NCI-H1048 (cell line): ENCODE results near the gene RASGRF1.

Source experiments
- DNase-seq: peaks from one replicate; lab custom pipeline; 2025; lab: John Stamatoyannopoulos, UW

Gene RASGRF1

DNA sequence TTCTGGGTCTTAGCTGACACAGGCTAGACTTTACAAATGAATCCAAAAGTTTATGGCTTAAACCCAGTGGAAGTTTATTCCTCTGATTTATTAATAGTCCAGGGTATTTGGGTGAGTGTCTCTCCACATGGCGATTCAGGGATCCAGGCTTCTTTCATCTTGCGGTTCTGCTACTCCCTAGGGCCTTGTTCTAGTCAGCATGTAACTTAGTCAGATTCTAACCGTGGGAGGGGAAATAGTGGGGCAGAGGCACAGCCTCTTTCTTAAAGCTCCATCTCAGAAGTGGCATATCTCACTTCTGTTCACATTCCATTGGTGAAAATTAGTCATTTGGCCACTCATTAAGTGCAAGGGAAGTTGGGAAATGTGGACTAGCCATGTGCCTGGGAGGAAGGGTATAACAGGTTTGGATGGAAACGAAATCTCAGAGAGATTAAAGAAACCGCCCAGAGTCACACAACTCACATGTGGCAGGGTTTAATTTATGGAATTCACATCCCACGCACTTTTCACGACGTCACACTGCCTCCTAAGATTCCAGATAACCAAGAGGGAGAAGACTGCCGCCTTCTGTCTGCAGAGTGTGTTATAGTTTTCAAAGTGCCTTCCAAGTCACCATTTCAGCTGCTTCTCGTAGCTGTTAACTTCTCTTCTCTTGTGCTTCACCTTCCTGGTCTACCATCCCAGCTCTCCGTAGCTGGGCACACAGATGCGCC lies 11.4 kb upstream of the RASGRF1 start:
- DNase-seq = no peak

DNA sequence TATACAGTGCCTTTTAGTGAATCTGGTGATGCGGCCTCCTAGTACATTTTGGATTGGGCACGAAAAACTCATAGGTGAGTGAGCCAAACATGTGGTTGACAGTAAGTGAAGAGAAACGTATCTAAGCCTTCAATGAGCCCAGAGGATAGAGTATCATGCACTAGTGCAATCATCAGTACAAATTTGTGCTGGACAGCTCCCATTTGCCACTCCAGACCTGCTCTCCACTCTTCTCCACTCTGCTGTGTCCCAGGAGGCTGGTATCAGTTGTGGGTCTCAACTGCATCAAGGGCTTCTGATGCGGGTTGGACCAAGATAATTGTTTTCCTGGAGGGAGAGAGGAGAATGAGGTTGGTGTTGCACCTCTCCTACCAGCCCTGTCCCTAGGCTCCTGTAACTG lies 9.1 kb upstream of the RASGRF1 start:
- DNase-seq = no peak

DNA sequence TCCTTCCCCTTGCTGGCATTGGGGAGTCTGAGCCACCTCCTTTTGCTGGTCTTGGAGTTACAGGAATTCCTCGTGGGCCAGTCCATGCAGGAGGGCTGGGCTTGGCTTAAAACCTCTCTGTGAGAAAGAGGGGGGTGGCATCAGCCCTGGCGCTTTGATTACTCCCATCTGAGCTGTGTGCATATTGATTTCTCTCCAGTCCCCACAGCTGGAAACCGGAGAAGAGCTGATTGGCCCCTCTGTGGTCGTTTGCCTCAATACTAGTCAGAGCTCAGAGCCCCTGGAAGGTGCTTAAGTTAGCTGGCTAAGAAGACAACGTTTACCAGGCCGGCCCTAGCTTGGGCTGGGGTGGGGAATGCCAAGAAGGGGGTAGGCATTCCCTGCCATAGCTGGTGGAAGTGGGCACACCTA lies 4.0 kb upstream of the RASGRF1 start:
- no peak for DNase-seq

DNA sequence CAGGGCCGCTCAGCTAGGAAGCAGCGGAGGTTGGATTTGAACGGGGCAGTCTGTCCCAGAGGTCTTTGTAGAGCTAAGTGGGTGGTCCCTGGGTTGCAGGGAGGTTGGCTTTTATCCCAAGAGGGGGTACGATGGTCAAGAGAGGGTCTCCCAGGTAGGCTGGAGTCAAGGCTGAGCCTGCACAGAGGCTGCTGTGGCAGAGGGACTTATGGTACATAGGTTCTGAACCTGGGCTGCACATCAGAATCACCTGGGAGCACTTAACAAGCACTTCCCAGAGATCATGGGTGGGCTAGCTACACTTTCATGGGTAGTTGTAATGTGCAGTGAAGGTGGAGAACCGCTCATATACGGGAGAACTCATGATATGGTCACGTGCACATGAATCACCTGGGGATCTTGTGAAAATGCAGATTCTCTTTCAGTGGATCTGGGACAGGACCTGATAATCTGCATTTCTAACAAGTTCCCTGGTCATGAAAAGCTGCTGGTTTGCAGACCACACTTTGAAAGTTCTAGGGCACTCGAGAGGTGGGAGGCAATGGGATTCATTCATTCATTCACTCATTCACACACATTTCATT lies 2.9 kb upstream of the RASGRF1 start:
- DNase-seq = no peak

DNA sequence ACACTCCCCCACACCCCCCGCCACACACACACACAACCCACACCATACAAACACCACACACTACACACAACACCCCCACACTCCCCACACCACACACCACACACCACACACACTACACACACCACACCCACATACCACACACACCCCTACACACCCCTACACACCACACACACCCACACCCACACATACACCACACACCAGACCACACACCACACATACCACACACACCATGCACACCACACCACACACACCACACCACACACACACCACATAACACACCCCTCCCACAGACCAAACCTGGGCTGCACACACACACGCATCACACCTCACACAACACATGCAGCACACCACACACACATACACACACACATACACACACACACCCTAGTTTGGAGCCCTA lies 1.8 kb upstream of the RASGRF1 start:
- no peak for DNase-seq

DNA sequence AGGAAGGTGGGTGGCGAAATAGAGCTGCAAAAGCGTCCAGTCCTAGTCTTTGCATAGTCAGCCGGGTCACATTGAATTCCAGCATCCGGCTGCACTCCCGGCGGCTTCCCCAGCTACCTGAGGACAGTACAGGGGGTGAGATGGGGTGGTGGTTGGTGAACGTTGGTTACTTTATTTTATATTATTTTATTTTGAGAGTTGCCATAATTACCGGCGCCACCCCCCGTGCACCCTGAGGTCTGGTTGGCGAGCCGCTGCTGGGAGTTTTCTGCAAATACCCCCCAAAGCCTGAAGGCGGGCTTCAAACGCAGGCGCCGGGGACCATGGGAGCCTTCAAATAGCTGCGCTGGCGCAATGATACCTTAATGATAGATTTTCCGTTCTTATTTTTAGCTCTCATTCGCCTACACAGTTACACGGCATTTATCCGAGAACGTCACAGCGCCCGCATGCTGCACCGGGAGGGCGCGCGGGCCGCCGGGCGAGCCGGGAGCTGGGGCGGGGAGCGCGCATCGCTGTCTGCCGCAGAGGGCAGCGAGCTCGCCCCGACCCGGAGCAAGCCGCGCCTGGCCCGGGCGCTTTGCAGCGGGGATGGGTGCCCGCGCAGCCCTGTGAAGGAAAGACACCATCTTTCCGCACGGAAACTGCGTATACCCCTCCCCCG lies 756 bp upstream of the RASGRF1 start:
- no peak for DNase-seq

DNA sequence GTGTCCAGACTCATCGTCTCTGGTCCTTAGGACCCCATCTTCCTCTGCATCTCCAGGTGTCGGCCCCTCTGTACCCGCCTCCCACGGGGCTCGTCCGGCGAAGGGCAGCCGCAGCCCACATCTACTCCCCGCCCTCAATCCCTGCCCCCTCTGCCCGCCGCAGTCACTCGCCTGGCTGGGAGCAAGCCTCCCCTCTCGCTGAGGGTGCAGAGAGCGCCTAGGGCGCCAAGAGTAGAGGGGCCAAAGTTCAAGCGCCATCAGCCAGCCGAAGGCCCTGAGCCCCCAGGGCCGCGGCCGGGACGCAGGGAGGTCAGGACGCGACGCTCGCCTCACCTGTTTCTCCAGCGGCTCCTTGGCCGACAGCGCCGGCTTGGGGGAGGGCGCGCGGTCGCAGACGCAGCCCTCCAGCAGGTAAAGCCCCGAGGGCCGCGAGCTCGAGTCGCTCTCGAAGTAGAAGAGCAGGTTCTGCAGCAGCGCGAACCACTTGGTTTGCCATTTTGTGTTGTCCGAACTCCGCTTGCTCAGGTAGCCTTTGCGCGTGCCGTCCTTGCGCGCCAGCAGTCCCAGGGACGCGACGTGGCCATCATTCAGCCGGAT lies 592 bp downstream of the RASGRF1 start:
- no peak for DNase-seq

DNA sequence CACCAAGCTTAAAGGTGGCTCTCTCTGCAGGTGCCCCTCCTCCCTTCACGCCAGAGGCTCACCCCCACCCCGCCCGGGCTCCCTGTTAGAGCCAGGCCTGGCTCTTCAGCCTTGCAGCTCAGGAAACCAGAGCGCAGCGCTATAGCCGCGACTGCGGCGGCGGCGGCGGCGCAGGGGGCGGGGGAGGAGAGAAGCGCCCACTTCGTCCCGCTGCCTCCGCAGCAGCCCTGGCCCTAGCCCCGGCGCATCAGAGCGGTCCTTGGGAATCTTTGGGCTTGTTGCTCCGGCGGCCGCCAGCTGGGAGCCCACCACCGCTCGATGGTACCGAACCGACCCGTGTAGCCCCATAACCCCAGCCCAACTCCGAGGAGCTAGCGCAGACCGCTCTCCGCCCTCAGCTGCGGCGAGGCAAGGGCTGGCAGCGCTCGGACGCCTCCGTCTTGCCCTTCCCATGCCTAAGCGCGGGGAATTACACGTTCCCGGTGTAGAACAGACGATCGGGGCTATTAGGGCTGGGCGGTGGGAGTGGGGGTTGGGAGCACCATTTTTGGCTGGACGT lies 1.2 kb downstream of the RASGRF1 start:
- DNase-seq = no peak

DNA sequence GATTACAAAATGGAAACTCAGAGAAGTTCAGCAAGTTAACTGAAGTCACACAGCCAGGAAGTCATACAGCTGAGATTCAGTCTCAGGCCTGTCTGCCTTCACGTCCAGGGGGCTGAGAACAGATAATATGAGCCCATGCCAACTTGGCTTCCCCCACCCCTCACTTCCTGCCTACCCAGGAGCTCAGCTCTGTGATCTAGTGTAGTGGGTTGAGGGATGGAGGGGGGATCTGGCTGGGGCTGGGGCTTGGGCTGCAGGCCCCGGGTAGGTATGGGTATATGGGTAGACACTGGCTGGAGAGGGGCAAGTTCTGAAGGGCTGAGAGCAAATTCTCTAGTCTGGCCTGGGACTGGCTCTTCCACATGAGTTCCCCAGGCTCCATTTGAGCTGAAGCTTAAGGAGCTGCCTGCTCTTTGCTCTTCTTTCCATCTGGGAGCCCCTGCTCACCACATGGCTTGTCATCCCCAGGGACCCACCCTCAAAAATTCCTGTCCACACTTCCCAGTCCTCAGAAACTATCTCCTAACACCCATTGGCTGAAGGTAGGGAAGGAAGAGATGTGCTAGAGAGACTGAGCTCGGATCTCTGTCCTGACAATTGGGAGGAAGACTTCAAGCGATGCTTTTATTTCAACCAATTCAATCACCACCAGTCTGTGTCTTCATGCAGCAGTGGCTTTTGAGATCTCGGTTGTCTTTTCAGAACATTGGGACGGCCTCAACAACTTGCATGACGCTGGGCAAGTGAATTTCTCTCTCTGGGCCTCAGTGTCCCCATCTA lies 2.0 kb downstream of the RASGRF1 start:
- no peak for DNase-seq

DNA sequence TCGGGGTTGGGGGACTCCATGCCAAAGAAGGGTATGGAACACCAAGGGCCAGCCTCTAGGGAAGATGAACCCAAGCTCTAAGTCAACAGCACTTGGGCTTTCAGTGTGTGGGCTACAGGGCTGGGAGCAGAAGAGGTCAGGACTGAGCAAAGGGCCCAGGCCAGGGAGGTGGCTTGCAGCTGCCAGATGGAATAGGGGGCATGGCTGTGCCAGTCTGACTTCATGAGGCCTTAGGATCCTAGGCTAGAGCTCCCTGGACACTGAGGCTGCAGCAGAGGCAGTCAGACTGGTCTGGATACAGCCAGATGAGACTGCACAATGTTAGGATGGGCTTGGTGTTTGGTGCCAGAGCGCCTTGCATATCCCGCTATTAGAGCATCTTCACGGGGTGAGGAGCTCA lies 3.8 kb downstream of the RASGRF1 start:
- DNase-seq = no peak

DNA sequence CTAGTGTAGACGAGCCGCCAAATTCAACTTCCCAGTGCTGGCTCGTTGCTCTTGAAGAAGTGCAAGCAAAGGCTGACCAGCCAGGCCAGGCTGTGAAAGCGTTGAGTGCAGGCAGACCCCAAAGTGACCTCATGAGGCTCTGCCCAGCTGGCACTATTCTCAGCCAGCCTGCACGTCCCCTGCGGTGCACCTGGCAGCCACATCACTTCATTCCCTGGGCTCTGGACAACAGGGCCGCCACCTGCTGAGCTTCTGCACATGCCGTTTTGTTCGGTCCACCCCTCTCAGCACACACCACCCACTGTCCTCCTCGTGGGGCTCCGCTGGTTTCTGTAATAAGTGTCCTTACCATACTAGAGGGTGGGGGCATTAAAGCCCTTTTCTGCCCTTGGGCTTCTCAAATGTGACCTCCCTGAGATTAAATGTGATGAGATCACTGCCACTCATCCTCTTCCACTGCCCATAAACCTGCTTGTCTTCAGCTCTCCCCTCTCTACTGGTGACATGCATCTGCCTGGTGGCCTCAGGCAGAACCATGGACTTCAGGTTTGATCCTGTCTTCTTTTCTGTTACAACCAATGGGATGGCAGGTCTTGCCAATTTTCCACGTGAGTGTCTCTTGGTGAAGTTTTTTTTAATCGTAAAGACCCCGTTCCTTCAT lies 6.1 kb downstream of the RASGRF1 start:
- no peak for DNase-seq

DNA sequence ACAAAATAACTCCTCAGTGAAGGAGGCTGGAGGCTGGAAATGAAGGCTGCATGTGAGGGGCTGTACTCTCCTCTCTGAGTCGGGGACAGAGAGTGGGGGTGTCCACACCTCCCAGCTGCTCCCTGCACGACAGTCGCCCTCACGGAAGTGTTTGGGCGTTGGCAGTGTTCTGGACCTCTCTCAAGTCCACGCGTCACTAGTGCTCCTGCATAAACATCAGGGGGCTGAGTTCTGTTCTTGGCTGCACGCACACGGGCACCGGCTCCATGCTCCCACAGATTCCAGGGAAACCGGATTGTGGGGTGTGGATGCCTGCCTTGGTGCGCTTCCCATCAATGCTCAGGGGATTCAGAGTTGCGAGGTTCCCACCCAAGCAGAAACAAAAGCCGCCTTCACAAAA lies 7.4 kb downstream of the RASGRF1 start:
- no peak for DNase-seq

DNA sequence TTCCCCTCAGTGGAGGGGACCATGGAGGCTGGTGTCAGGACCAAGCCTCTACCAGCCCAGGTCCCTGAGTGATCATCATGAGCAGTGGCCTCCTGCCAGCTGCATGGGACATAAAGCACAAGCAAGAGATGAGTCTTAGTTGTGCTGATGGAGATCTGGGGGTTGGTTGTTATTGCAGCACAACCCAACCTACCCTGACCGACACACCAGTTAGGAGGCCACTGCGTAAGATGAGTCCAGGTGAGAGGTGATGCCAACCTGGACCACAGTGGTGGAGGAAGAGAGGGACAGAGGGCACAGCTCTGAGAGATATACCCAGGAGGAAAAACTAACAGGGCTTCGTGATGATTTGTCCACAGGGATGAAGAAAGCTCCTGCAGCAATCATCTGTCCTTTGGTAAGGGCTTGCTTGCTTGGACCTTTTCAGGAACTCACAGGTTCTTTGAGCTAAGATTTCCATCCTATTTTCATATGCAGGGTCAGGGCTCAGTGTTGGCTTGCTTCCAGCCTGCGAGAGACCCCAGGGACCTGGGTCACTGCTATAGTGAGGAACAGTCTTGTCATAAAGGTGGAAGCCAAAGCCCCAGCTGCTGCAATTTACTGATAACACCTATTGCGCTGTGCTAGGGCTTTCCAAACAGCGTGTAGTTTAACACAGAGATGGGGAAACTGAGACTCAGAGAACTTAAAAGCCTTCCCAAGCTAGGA lies 8.1 kb downstream of the RASGRF1 start:
- no peak for DNase-seq

DNA sequence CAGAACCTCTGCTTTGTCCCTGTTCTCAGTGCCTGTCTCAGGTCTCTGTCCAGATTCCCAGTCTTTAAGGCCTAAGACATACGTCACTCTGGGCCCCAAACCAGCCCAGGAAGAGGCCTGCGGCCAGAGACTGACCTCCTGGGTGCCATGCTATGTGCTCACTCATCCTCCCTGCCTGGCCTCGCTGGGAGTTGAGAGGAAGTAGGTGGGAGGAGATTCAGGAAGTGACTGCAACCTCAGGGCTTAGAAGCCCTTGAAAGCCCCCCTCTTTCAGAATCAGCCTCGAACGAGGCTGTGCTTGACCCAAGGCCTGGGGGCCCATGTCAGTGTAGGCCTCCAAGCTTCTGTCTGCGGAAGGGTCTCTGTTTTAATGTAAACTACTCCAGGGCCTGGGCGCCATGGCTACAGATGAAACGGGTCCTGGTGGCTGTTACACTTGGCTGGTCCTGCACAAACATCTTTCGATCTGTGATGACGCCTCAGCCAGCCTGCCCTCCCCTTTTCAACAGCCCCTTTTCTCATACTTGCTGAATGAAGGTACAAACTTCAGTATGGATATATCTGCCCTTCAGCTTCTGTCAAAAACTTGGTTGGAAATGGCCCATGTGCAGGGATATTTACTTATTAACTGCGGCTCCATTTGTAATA lies 11.7 kb downstream of the RASGRF1 start:
- DNase-seq = no peak

DNA sequence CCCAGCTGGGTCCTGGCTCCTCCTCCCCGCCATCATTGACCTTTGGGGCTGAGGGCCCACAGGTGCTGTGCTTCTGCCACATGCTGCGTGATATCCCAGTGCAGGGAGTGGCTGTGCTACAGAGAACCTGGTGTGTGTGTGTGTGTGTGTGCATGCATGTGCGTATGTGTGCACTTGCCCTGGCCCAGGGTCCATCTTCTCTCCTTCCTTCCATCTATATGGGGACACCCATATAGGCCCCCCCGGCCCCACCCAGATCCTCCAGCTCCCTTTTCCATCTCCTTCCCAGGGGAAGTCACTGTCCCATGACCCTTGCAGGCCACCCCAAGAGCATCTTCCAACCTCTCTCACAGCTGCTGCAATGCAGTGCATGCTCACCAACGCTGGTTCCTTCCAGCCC lies 12.6 kb downstream of the RASGRF1 start:
- DNase-seq = no peak

DNA sequence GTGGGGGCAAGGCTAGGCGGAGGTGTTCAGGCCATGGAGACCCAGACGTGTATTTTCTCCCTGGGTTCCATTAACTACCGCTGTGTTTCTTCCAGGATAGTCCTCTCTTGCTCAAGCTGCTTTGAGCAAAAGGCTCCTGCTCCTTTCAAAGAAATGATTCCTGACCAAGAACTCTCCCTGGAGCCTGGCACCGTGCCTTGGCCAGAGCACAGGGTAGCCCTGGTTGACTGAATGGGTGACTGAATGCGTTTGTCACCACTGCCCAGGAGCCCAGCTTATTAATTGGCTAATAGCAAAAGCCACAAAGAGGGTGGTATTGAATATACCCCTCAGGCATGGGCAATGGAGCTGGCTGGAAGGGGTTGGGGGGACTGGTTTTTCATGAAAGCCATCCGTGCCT lies 13.9 kb downstream of the RASGRF1 start:
- no peak for DNase-seq

DNA sequence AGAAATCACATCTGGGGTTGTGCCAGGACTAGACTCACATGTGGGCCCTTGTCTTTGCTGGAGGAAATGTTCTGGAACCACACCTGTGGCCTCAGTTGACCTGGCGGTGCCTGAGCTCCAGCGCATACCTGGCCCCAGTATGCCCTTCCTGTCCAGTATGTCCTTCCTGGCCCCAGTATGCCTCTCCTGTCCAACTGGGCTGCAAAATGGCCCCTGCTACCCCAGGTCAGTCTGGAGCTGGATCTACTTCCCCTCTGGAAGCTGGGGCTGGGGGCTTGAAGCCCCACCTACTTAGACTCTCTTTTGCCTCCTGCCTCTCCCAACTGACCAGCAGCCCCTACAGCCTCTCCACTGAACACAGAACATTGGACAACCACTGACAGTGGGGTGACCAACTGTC lies 15.3 kb downstream of the RASGRF1 start:
- DNase-seq = no peak

DNA sequence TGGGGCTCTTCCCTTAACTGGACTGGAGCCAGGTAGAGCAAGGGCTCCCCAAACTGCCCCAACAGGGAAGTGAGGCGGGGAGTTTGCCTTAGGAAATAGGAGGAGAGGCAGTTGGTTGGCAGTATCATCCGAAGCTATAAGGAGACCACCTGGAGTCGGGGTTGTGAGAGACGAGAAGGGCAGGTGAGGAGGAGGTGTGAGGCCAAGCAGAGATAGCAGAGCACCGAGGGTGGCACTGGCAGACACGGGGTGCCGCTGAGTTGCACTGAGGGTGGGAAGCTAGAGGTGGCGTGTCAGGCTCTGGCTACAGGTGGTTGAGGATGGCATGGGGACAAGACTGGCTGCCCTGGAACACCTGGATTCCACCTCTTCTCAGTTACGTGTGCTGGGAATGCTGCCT lies 17.2 kb downstream of the RASGRF1 start:
- DNase-seq = no peak

DNA sequence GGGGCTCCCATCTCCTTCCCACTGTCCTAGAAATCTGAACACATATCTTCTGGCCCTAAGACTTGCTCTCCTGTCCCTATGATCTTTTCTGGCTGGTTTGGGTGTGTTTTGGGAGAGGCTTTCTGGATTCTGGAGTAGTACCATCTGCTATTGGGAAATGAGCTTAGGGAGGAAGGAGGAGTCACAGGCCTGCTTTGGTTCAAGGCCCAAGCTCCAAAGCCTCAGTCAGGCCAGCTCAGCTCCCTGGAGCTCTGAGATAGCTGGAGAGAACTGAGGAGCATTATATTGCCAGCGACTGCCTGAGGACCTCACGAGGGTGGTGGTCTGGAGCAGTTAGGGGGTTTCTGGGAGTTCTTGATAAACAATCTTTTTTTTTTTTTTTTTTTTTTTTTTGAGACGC lies 18.7 kb downstream of the RASGRF1 start:
- DNase-seq = no peak

DNA sequence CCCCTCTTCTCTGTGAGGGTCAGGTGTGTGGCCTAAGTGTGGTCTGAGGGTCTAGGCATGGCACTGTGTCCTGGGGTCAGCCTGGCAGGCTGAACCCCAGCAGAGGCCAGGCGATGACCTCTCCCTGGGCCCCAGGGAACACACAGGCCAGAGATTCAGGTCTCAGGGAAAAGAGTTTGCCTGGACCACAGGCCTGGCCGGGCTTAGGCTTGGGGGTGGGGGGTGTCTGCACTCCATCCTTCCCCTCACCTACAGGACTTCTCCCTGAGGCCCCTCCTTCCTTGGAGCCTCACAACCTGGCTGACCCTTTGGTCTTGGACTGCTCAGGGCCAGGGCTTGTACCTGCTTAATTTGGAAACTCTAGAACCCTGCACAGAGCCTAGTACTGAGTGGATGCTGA lies 21.8 kb downstream of the RASGRF1 start:
- DNase-seq = no peak
